HG03460 (cell line): ENCODE data around the gene SUPT3H.

Experiments used
- ATAC-seq: cut with Tn5 transposase; IDR thresholded peaks from one replicate; pipeline ENCODE4 v1.9.1; 2021; ENCODE audit not compliant: unreplicated experiment

The SUPT3H gene

GRCh38 chr6:45129051-45129450 is 248.7 kb downstream of the SUPT3H start:
- ATAC-seq, result no peak

DNA sequence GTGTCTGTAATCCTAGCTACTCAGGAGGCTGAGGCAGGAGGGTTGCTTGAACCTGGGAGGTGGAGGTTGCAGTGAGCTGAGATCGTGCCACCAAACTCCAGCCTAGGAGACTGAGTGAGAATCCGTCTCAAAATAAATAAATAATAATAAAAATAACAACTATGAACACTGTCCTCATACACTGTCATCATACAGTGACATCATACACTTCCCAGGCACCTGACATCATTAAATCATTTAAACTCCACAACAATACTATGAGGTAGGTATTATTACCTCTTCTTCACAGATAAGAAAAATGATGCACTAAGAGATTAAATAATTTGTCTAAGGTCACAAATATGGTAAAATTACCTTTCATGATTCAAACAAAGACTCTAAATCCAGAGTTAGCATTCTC is 250.5 kb downstream of the SUPT3H start:
- ATAC-seq, result no peak

DNA sequence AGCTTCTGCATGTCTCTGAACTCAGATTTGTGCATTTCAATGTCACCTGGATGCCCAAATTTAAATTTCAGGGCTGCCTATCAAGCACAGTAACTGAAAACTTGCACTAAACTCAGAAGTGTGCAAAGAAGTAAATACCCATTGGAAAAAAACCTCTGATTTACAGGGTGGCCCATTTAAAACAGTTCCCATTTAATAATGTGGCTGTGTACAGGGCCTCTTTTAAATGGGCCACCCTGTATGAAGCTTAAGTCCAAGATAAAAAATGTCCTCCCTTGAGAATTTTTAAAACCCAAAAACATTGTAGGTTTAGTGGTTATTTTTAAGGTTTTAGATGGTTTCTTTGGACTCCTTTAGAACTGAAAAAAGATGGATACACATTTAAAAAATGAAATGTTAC is 251.7 kb downstream of the SUPT3H start:
- no peak for ATAC-seq

DNA sequence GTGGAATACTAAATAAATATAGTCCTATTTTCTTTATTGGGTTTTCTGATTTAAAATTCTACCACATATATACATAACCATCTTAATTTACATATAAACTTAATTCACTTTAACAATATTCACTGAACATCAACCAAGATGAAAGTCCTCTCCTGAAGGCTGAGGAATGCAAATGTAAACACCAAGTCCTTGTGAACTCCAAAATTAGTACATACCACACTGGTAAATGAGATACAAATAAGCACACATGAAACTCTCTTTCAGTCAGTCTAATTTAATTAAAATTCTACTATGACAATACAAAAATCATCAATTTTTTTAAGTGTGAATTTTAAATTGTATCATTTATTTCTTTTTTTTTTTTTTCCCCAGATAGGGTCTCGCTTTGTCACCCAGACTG is 254.7 kb downstream of the SUPT3H start:
- ATAC-seq, result no peak

- no peak for ATAC-seq
These were observed 259.0 kb downstream of the SUPT3H start for GRCh38 chr6:45118754-45119153.

GRCh38 chr6:45116714-45117410 is 260.9 kb downstream of the SUPT3H start:
- ATAC-seq, result no peak

GRCh38 chr6:45115696-45116095 is 262.0 kb downstream of the SUPT3H start:
- no peak for ATAC-seq

GRCh38 chr6:45112711-45113110 is 265.0 kb downstream of the SUPT3H start:
- no peak for ATAC-seq

GRCh38 chr6:45109551-45109950 is 268.2 kb downstream of the SUPT3H start:
- ATAC-seq, result no peak

- no peak for ATAC-seq
These were observed 272.4 kb downstream of the SUPT3H start for GRCh38 chr6:45105170-45105820.

DNA sequence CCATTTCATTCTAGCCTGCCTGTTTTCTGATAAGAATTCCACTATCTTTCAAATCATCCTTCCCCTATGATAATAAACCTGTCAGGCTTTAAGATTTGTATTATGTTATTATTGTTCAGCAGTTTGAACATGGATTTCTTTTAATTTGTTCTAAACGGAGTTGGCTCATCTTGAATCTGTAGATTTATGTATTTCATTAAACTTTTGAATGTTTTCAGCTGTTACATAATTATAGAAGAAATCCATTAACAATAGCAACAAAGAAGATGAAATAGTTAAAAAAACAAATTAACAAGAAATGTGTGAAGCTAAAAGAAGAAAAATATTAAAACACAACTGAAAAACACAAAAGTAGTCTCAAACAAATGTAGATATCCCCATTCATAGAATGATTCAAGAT is 273.3 kb downstream of the SUPT3H start:
- no peak for ATAC-seq

GRCh38 chr6:45098256-45098655 is 279.5 kb downstream of the SUPT3H start:
- no peak for ATAC-seq

DNA sequence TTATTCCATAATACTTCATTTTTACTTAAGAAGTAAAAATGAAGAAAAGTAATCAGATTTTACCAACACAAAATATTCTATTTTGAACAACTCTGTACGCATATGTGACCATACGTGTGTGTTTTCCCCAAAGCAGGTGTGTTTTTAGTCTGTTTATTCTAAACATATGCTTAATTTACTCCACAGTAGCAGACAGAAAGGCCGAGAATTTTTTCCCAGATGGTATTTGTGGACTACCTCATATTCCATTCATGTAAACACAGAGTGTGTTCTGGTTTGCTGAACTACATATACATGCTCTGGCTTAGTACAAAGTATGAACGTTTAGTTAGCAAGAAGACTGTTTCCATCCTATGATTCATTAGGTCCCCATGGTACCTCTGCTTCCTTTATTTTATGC is 282.9 kb downstream of the SUPT3H start:
- ATAC-seq, result no peak

GRCh38 chr6:45092135-45092534 is 285.6 kb downstream of the SUPT3H start:
- no peak for ATAC-seq

DNA sequence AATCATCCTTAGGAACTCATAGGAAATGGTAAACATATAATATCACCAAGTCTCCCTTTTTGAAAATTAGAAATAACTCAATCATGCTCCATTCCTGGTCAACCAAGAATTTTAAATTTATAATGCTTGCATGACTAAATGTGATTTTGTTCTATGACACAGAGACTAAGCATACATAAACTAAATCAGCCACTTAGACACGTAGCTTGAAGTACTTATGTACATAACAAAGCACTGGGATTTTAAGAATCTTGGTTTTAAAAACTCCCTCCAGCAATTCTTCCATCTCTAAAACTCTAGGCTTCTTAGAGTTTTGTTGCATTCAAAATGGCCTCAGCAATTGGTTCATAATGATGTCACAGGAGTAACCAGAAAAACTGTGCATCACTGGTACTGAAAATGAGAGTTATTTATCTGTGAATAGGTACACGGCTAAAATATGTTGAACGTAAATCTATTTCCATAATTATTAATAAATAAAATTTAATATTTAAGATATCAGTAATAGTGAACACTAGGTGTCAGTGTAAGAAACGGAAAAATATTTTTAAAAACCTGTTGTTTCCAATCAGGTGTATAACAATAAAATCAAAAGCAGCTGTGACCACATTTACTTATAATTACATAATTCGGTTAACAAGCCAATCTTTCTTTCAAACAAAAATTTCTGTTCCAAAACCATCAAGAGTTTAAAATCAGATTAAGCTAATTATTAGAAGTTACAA is 291.2 kb downstream of the SUPT3H start:
- ATAC-seq, result no peak

DNA sequence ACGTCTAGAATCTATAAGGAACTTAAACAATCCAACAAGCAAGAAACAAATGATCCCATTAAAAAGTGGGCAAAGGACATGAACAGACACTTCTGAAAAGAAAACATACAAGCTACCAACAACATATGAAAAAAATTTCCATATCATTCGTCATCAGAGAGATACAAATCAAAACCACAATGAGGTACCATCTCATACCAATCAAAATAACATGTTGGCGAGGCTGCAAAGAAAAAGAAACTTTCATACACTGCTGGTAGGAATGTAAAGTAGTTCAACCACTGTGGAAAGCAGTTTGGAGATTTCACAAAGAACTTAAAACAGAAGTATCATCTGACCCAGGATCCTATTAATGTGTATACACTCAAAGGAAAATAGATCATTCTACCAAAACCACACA is 293.5 kb downstream of the SUPT3H start:
- no peak for ATAC-seq

- ATAC-seq, result no peak
These were observed 295.6 kb downstream of the SUPT3H start for GRCh38 chr6:45082091-45082490.

DNA sequence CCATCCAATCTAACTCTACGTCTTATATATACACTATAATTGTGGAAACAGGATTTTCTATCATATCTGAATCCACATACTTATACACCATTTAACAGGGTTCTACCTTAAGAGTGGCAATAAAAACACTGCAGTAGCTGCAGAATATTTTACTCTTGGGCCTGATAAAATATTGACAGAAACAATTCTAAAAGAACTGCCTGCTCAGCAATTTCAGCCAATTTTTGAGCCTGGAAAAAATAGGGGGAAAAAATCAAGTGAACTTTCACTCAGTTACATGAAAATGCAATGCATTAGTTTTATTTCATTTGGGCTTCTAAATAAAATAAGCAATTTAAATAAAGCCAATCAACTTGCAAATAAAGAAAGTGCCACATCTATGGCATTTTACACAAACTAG is 296.1 kb downstream of the SUPT3H start:
- ATAC-seq, result no peak

DNA sequence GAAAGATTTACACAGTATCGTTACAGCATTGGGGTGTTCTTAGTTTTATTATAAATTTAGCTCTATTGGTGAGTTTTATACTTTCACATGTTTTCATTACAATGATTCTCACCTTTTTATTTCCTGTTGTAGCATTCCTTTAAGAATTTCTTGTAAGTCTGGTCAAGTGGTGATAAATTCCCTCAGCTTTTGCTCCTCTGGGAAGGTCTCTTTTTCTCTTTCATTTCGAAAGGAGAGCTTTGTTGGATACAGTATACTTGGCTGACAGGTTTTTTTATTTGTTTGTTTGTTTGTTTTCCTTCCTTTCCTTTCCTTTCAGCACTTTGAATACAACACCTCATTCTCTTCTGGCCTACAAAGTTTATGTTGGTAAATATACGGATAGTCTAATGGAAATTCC is 299.3 kb downstream of the SUPT3H start:
- no peak for ATAC-seq

DNA sequence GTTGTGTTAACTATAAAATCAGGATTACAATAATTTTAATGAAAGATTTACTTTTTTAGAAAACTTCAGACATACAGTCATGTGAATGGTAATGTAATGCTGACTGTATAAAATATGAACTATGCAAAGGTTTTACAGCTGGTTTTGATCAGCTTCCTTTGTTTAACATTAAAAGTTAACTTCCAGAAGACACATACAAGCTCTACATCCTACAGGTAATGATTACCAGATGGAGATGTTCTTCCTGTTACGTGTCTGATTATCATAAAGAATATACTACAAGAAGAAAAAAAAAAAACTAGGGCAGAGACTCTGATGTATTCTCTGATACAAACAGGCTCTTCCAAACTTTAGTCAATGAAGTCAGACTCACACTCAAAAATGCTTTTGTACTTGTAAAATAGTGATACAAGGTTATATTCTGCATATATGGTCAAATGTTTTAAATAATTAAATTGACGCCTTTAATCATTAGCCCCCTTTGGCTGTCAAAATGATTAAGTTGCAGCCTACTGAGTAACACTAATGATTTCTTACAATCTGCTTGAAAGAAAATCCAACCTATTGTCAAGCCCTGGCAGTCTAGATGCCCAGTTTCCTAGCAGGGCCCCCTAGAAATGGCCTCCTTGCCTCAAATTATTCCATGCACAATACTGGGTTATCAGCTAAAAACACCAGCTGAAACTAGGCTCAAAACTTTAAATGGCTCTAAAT is 301.4 kb downstream of the SUPT3H start:
- ATAC-seq, result no peak

GRCh38 chr6:45075246-45075645 is 302.5 kb downstream of the SUPT3H start:
- ATAC-seq, result no peak

GRCh38 chr6:45074439-45074838 is 303.3 kb downstream of the SUPT3H start:
- ATAC-seq, result no peak
